ENCODE data around the gene PTPN11. TPM values are rescaled to one million over a fixed set of nuclear protein-coding genes. Genes with fewer than 3 reads are reported as not detected.
A peak's percentile ranks its signal among the peaks of the same experiment; 100 is the strongest.

The PTPN11 gene
- total RNA-seq, 1 experiment from 2014 or later = 121 TPM

DNA sequence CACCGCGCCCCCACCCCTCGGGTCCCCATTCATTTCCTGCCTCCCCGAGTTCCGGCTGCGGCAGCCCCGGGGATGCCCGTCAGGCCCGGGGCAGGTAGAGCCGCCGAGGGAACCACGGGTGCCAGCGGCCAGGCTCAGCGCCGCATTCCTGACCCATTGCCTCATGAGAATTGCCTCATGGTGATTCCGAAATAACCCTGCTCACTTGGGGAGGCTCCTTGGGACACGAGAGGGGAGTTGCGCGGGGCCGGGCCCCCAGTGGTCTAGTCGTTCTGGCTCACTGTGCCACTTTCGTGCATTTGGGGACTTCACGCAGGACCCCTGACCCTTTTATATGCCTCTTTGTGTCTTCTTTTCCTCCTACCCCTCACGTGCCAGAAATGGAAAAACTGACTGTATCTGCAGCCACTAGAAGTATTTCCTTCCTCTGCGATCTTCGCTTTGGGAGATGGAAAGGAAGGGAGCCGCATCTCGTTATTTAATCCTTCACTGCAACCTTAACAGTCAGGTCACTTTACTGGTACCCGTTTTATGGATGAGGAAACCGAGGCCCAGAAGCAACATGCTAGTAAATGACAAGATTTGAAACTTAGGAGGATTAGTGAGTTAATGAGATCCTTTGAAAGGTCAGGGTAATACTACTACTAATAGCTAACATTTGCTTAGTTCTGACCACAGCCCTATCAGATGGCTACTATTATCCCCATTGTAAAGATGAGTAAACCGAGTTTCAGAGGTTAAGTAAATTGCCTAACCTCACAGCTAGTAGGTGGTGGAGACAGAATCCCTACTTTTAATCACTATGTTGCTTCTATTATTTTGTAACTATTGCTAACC, 768 bp downstream of the PTPN11 start:
- H3K9me3 ChIP-seq (ENCODE audit: low read length) = no peaks in the 10 kb centered on the region
- H3K4me3 ChIP-seq (ENCODE audit: low read length) = peak overlapping the region; percentile 100
- POLR2A ChIA-PET (ENCODE audit: unreplicated experiment) = interaction anchor here (0.7 kb wide), 1 partner anchor 535 kb away, joined by 3 read pairs; no protein-coding TSS in a partner anchor
- no peaks in the 10 kb centered on the region for H3K9me2 ChIP-seq (replicated peaks; ENCODE audit: low read length)
- peak overlapping the region; percentile 97 for H3K9ac ChIP-seq (ENCODE audit: low read length)
- H3K36me3 ChIP-seq (ENCODE audit: low read depth, low read length) = peaks cover 11% of the 10 kb centered on the region; the same call in 1 of the 2 replicates
- peak overlapping the region; percentile 83 for H3K4me2 ChIP-seq (ENCODE audit: low read length)
- H3K79me2 ChIP-seq (ENCODE audit: low read length) = peaks cover 62% of the 10 kb centered on the region
- H3K4me1 ChIP-seq (ENCODE audit: insufficient read depth, low read length) = peaks cover 15% of the 10 kb centered on the region
- peak; percentile 79 for DNase-seq
- no peaks in the 10 kb centered on the region for H3K27me3 ChIP-seq (ENCODE audit: low read length)
- H3K27ac ChIP-seq (ENCODE audit: low read length) = peak overlapping the region; percentile 51
- intact Hi-C loops (cut with micrococcal nuclease) = no loop called here
- H2AFZ ChIP-seq (ENCODE audit: low read length) = peak overlapping the region; percentile 99
- CTCF ChIA-PET = no interaction called here
- peaks cover 33% of the 10 kb centered on the region for H4K20me1 ChIP-seq (ENCODE audit: low read length)
- ATAC-seq = peak; percentile 68
- TF ChIP-seq EZH2phosphoT487 (IDR thresholded peaks at IDR 0.05; ENCODE audit: borderline replicate concordance, low read length) = no peak
- TF ChIP-seq CTCF (conservative IDR thresholded peaks at IDR 0.05; ENCODE audit: low read depth, low read length) = no peak; the same call in 1 of the 2 replicates
- no peak for TF ChIP-seq EZH2 (IDR thresholded peaks at IDR 0.05; ENCODE audit: low read length, unreplicated experiment)
- no peaks in the 10 kb centered on the region for H3F3A ChIP-seq (ENCODE audit: low read length, unreplicated experiment)
- TSS peak; percentile 49 for BruUV-seq (replicated peaks)

- peak overlapping the region; percentile 6; the same call in 1 of the 2 replicates for H3K4me3 ChIP-seq (ENCODE audit: low read length)
- no peaks in the 10 kb centered on the region for H3F3A ChIP-seq (ENCODE audit: low read length, unreplicated experiment)
- TF ChIP-seq CTCF (conservative IDR thresholded peaks at IDR 0.05; ENCODE audit: low read depth, low read length) = no peak
- TF ChIP-seq EZH2phosphoT487 (IDR thresholded peaks at IDR 0.05; ENCODE audit: borderline replicate concordance, low read length) = no peak
- no peak for TF ChIP-seq EZH2 (IDR thresholded peaks at IDR 0.05; ENCODE audit: low read length, unreplicated experiment)
- H3K4me2 ChIP-seq (ENCODE audit: low read length) = peak overlapping the region; percentile 83
- BruUV-seq (replicated peaks) = no TSS peak
- intact Hi-C loops (cut with micrococcal nuclease) = no loop called here
- DNase-seq = no peak
- ChIA-PET CTCF (no interaction called here), POLR2A (ENCODE audit: unreplicated experiment) (no interaction called here)
- no peak for ATAC-seq
- no peaks in the 10 kb centered on the region for H3K27me3 ChIP-seq (ENCODE audit: low read length)
- H3K9me3 ChIP-seq (ENCODE audit: low read length) = no peaks in the 10 kb centered on the region
- no peak overlapping the region for H2AFZ ChIP-seq (ENCODE audit: low read length)
- H3K36me3 ChIP-seq (ENCODE audit: low read depth, low read length) = peaks cover 14% of the 10 kb centered on the region; the same call in 1 of the 2 replicates
- peaks cover 42% of the 10 kb centered on the region for H4K20me1 ChIP-seq (ENCODE audit: low read length)
- peaks cover 75% of the 10 kb centered on the region for H3K79me2 ChIP-seq (ENCODE audit: low read length)
- H3K4me1 ChIP-seq (ENCODE audit: insufficient read depth, low read length) = peaks cover 15% of the 10 kb centered on the region
- no peak overlapping the region for H3K27ac ChIP-seq (ENCODE audit: low read length)
- H3K9ac ChIP-seq (ENCODE audit: low read length) = no peak overlapping the region
- H3K9me2 ChIP-seq (replicated peaks; ENCODE audit: low read length) = no peaks in the 10 kb centered on the region
These were observed 2.0 kb downstream of the PTPN11 start for GRCh38 chr12:112420740-112421139.

- H3K4me1 ChIP-seq (ENCODE audit: insufficient read depth, low read length) = peaks cover 15% of the 10 kb centered on the region
- no TSS peak for BruUV-seq (replicated peaks)
- no peak for ATAC-seq
- intact Hi-C loops (cut with micrococcal nuclease) = no loop called here
- peaks cover 14% of the 10 kb centered on the region; the same call in 1 of the 2 replicates for H3K36me3 ChIP-seq (ENCODE audit: low read depth, low read length)
- ChIA-PET CTCF (no interaction called here), POLR2A (ENCODE audit: unreplicated experiment) (no interaction called here)
- H3F3A ChIP-seq (ENCODE audit: low read length, unreplicated experiment) = no peaks in the 10 kb centered on the region
- H2AFZ ChIP-seq (ENCODE audit: low read length) = no peak overlapping the region
- peaks cover 43% of the 10 kb centered on the region for H4K20me1 ChIP-seq (ENCODE audit: low read length)
- H3K9me3 ChIP-seq (ENCODE audit: low read length) = no peaks in the 10 kb centered on the region
- H3K4me3 ChIP-seq (ENCODE audit: low read length) = no peak overlapping the region
- peaks cover 81% of the 10 kb centered on the region for H3K79me2 ChIP-seq (ENCODE audit: low read length)
- no peak for TF ChIP-seq EZH2phosphoT487 (IDR thresholded peaks at IDR 0.05; ENCODE audit: borderline replicate concordance, low read length)
- no peak for TF ChIP-seq CTCF (conservative IDR thresholded peaks at IDR 0.05; ENCODE audit: low read depth, low read length)
- no peak for TF ChIP-seq EZH2 (IDR thresholded peaks at IDR 0.05; ENCODE audit: low read length, unreplicated experiment)
- H3K9ac ChIP-seq (ENCODE audit: low read length) = no peak overlapping the region
- H3K9me2 ChIP-seq (replicated peaks; ENCODE audit: low read length) = no peaks in the 10 kb centered on the region
- H3K27ac ChIP-seq (ENCODE audit: low read length) = no peak overlapping the region
- no peaks in the 10 kb centered on the region for H3K27me3 ChIP-seq (ENCODE audit: low read length)
- peak overlapping the region; percentile 83; the same call in 1 of the 2 replicates for H3K4me2 ChIP-seq (ENCODE audit: low read length)
- no peak for DNase-seq
These were observed 2.6 kb downstream of the PTPN11 start for GRCh38 chr12:112421363-112421762.

All from PC-3 (cell line).